Transverse colon (tissue), 3 donors: Measurements from ENCODE around the gene S100A2.

Source experiments
- POLR2A ChIP-seq: fragments of 450-650 bp; IDR thresholded peaks from one replicate; pipeline ENCODE4 v1.6.1; 2016; ENCODE audit warnings: antibody characterized with exemption, mild to moderate bottlenecking, moderate library complexity
- TF ChIP-seq, protein P1 (sequence below), 5 experiments: fragments of 200-600 bp in 3 of 5; fragments of 450-650 bp in 2 of 5; sonication (generic) in 3 of 5; IDR thresholded peaks; 1 replicate in 2 of 5; 2 replicates in 3 of 5; pipeline ENCODE4 v1.5.1; 2016 to 2017; ENCODE audit warnings: antibody characterized with exemption in 5 of 5, inconsistent platforms in 3 of 5, mild to moderate bottlenecking in 2 of 5, moderate library complexity in 1 of 5

DNA sequence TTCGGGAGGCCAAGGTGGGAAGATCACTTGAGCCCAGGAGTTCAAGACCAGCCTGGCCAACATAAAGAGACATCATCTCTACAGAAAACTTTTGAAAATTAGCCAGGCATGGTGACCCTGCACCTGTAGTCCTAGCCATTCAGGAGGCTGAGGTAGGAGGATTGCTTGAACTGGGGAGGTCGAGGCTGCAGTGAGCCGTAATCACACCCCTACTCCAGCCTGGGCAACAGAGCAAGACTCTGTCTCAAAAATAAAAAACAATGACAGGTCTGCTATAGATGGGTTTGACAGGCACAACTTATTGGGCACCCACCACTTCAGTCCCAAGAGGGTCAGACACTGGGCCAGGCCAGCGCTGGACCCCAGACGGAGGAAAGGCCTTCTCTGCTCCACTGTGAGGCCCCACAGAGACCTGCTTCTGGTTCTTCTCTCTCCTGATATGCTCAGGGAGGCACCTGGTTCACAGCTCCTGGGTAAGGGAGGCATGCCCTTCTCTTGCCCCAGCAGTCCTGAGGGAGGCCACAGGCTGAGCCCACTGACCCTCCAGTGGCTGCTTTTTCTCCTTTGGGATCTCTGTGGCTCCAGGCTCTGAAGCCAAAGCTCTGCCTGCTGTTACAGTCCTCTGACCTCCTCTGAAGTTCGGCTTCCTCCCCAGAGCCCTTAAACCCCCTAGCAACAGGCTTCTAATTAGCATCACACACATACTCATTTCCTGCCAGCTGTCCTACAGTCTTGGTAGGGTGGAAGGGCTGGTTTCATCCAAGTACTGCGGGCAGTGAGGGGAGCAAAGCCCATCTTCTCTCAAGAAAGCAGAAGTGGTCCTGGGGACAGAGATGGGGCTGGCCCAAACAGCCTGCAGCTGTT, 32.9 kb upstream of the S100A2 start:
- TF ChIP-seq, protein P1, sequence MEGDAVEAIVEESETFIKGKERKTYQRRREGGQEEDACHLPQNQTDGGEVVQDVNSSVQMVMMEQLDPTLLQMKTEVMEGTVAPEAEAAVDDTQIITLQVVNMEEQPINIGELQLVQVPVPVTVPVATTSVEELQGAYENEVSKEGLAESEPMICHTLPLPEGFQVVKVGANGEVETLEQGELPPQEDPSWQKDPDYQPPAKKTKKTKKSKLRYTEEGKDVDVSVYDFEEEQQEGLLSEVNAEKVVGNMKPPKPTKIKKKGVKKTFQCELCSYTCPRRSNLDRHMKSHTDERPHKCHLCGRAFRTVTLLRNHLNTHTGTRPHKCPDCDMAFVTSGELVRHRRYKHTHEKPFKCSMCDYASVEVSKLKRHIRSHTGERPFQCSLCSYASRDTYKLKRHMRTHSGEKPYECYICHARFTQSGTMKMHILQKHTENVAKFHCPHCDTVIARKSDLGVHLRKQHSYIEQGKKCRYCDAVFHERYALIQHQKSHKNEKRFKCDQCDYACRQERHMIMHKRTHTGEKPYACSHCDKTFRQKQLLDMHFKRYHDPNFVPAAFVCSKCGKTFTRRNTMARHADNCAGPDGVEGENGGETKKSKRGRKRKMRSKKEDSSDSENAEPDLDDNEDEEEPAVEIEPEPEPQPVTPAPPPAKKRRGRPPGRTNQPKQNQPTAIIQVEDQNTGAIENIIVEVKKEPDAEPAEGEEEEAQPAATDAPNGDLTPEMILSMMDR (IDR thresholded peaks at IDR 0.05) = no peak
- peak; percentile 19 for TF ChIP-seq POLR2A
